Esophagus (tissue), 2 donors: ENCODE data around the gene KISS1. TPM values are rescaled to one million over a fixed set of nuclear protein-coding genes. Genes with fewer than 3 reads are reported as not detected.

Experiments
- H3K27ac ChIP-seq, 2 donors: one replicate each; pipeline ENCODE4 v1.5.1; 2013; ENCODE audit warnings: low read depth in 2 of 2, mild to moderate bottlenecking in 2 of 2, inconsistent platforms in 1 of 2, low read length in 1 of 2, moderate library complexity in 1 of 2
- H3K27me3 ChIP-seq, 2 donors: one replicate each; pipeline ENCODE4 v1.6.1; 2013; ENCODE audit warnings: low read length in 2 of 2, control low read depth in 1 of 2, mild to moderate bottlenecking in 1 of 2; ENCODE audit not compliant: insufficient read depth in 2 of 2, control insufficient read depth in 1 of 2
- H3K36me3 ChIP-seq, 2 donors: one replicate each; pipeline ENCODE4 v1.6.1; 2013; ENCODE audit warnings: low read length in 1 of 2; ENCODE audit not compliant: control insufficient read depth in 2 of 2, insufficient read depth in 2 of 2
- H3K4me1 ChIP-seq, 2 donors: one replicate each; pipeline ENCODE4 v1.6.1; 2013; ENCODE audit warnings: low read length in 1 of 2; ENCODE audit not compliant: control insufficient read depth in 2 of 2, insufficient read depth in 2 of 2
- H3K4me3 ChIP-seq, 2 donors: one replicate each; pipeline ENCODE4 v1.5.1; 2013; ENCODE audit warnings: low read length in 2 of 2, mild to moderate bottlenecking in 2 of 2, low read depth in 1 of 2, moderate library complexity in 1 of 2
- H3K9me3 ChIP-seq, 2 donors: one replicate each; pipeline ENCODE4 v1.6.1; 2013; ENCODE audit warnings: mild to moderate bottlenecking in 2 of 2, low read depth in 1 of 2, low read length in 1 of 2, moderate library complexity in 1 of 2; ENCODE audit not compliant: control insufficient read depth in 2 of 2, insufficient read depth in 1 of 2
- WGBS, 2 donors: extraction: QIAGEN DNeasy Blood & Tissue Kit; methylation state at CpG; one replicate each; pipeline ENCODE4 v1.1.7; 2013; 5-methylcytosine and 5-hydroxymethylcytosine counted together
- polyA plus RNA-seq, 2 donors: library from polyadenylated mRNA; stranded (reverse); fragments of 200-250 nt; gene quantifications; one replicate each; pipeline ENCODE4 v1.2.3, GENCODE V29; 2013
- donor health status: healthy with polysubstance abuse.
- donor health status: Bipolar disorder and iron deficiency.

KISS1 gene
- polyA plus RNA-seq, 2 donors = not detected

- WGBS, 2 donors = 1 to 2% methylated on average over 44 to 94 of the region's 94 CpGs
- H3K27ac ChIP-seq = peak within 1 kb of the TSS; percentile 34 to 72
- no peaks in the 10 kb centered on the region for H3K27me3 ChIP-seq
- peak within 1 kb of the TSS; percentile 66 to 68 for H3K4me3 ChIP-seq
- H3K9me3 ChIP-seq = no peaks in the 10 kb centered on the region
- H3K4me1 ChIP-seq = peaks cover 11 to 30% of the 10 kb centered on the region in 2 donors
- H3K36me3 ChIP-seq = no peaks in the 10 kb centered on the region
Measured at GRCh38 chr1:204151552-204152309, 44.6 kb downstream of the KISS1 start, which contains the start of gene ETNK2. TSS of gene ETNK2 (minus strand) at chr1:204152044. CDS start at chr1:204151852, 192 bp downstream.

DNA sequence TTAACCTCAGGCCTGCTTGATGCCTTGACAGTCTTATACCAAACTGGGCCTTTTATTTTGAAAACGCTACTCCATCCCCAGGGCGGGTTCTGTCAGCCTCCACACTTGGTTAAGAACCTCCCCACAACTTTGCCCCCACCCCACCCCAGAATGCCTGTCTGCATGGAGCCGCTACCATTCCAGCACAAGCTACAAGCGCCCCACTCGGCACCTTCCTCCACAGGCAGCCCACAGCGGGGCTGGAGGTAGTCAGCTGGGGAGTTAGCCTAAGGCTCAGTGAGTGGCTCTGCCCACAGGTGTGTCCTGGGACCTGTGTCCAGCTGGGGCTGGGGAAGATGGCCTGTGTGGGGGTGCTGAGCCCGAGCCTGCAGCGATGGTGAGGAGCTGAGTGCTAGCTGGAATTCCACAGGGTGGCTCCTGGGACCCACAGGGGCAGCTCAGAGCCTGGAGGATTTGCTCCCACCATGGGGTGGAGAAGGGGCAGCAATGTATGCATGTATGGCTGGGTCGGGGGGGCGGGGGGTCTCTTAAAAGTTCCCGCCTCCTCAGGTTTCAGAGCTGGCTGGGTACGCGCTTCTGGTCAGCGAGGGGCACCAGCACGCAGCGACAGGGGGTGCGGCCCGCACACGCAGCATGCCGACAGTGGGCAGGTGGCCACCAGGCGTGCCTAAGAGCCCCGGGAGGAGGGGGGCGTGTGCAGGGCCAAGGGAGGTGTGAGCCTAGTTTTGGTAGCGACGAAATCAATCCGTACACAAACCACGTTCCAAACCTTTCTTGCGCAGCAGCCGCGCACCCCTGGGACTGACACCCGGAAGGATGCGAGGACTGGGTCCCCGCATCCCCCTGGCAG is 45.4 kb downstream of the KISS1 start:
- peak overlapping the region; percentile 66 to 68 for H3K4me3 ChIP-seq
- WGBS, 2 donors = 28 to 31% methylated on average over 33 of the region's 33 CpGs
- peaks cover 11 to 30% of the 10 kb centered on the region in 2 donors for H3K4me1 ChIP-seq
- H3K9me3 ChIP-seq = no peaks in the 10 kb centered on the region
- peaks cover 0 to 2% of the 10 kb centered on the region in 2 donors for H3K36me3 ChIP-seq
- H3K27ac ChIP-seq = peak overlapping the region; percentile 34 to 72
- no peaks in the 10 kb centered on the region for H3K27me3 ChIP-seq

- Histone ChIP-seq H3K27ac (peak overlapping the region in 1 of 2 donors; percentile 47), H3K27me3 (no peaks in the 10 kb centered on the region), H3K4me1 (peaks cover 10 to 25% of the 10 kb centered on the region in 2 donors), H3K4me3 (no peak overlapping the region), H3K9me3 (no peaks in the 10 kb centered on the region), H3K36me3 (peaks cover 0 to 3% of the 10 kb centered on the region in 2 donors)
- 73 to 79% methylated on average over 16 of the region's 16 CpGs for WGBS, 2 donors
Measured at GRCh38 chr1:204149635-204150565, 46.4 kb downstream of the KISS1 start.

GRCh38 chr1:204149107-204149506 is 47.2 kb downstream of the KISS1 start:
- Histone ChIP-seq H3K27ac (peak overlapping the region in 1 of 2 donors; percentile 7), H3K27me3 (no peaks in the 10 kb centered on the region), H3K4me3 (no peak overlapping the region), H3K36me3 (peaks cover 0 to 3% of the 10 kb centered on the region in 2 donors), H3K4me1 (peaks cover 8 to 19% of the 10 kb centered on the region in 2 donors), H3K9me3 (no peaks in the 10 kb centered on the region)
- WGBS, 2 donors = 43 to 51% methylated on average over 2 of the region's 2 CpGs

DNA sequence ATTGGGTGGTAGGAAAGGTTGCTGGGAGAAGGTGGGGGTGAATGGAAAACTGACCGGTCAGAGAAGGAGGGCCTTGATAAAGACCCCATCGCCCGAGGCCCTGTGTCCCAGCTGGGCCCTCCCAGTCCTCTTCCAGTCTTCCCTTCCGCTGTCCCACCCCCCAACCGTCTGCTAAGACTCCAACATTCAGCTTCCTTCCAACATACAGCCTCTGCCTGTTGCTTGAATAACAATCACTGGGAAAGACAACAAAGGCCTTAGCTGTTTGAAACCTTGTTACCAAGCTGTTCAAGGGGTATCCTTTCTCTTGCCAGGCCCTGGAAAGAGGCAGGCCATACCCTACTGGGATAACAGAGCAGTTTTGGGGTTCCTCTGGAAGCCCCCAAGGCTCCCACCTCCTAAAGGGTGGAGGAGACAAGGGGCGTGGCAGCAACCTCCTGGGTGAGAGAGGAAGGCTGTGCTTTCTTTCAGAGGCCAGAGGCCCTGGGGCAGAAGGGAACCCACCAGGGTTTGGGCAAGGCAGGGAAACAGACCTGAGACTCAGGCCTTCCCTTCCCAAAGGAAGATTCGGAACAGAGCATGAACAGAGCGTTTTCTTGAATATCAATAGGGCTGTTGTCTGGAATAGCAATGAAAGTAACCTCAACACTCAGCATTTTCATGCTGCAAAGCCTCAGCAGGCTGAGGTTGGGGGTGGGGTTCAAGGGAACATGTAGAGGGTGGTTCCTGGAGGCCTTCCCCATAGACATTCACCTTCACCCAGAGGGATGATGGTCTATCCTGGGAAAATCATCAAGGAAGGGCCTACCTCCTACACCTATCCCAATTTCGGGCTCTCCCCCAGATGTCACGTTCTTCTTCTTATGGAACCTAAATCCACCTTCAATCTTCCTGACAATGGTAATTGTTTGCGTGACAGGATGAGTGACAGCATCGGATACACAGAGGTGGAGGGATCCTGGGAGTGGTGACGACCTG is 48.6 kb downstream of the KISS1 start:
- peaks cover 6 to 14% of the 10 kb centered on the region in 2 donors for H3K4me1 ChIP-seq
- WGBS, 2 donors = 82 to 83% methylated on average over 13 of the region's 13 CpGs
- H3K36me3 ChIP-seq = peaks cover 0 to 3% of the 10 kb centered on the region in 2 donors
- no peaks in the 10 kb centered on the region for H3K27me3 ChIP-seq
- no peak overlapping the region for H3K4me3 ChIP-seq
- no peaks in the 10 kb centered on the region for H3K9me3 ChIP-seq
- H3K27ac ChIP-seq = no peak overlapping the region

GRCh38 chr1:204146965-204147364 is 49.3 kb downstream of the KISS1 start:
- Histone ChIP-seq H3K4me1 (peaks cover 4 to 8% of the 10 kb centered on the region in 2 donors), H3K9me3 (no peaks in the 10 kb centered on the region), H3K4me3 (no peak overlapping the region), H3K36me3 (peaks cover 0 to 3% of the 10 kb centered on the region in 2 donors), H3K27me3 (no peaks in the 10 kb centered on the region), H3K27ac (no peak overlapping the region)
- 94 to 95% methylated on average over 7 of the region's 7 CpGs for WGBS, 2 donors

DNA sequence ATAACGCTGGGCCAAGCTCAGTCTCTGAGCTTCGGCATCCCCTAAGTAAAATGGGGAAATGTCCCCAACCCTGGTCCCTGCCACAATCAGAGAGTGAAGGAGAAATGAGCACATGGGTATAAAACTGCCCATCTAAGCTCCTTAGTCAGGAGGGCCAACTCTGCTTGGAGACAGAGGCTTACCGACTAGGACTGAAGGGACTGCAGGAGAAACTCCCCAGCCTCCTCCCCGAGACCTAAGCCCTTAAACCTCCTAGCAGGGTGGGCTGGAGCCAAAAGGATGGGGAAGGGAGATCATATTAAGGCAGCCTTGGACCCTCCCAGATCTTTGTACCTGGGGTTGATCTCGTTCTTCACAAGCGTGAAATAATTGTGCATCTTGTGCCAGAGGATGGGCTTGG is 50.0 kb downstream of the KISS1 start:
- H3K9me3 ChIP-seq = no peaks in the 10 kb centered on the region
- H3K4me3 ChIP-seq = no peak overlapping the region
- peaks cover 0 to 3% of the 10 kb centered on the region in 2 donors for H3K36me3 ChIP-seq
- WGBS, 2 donors = 79 to 87% methylated on average over 6 of the region's 6 CpGs
- no peak overlapping the region for H3K27ac ChIP-seq
- peaks cover 3 to 8% of the 10 kb centered on the region in 2 donors for H3K4me1 ChIP-seq
- H3K27me3 ChIP-seq = no peaks in the 10 kb centered on the region

DNA sequence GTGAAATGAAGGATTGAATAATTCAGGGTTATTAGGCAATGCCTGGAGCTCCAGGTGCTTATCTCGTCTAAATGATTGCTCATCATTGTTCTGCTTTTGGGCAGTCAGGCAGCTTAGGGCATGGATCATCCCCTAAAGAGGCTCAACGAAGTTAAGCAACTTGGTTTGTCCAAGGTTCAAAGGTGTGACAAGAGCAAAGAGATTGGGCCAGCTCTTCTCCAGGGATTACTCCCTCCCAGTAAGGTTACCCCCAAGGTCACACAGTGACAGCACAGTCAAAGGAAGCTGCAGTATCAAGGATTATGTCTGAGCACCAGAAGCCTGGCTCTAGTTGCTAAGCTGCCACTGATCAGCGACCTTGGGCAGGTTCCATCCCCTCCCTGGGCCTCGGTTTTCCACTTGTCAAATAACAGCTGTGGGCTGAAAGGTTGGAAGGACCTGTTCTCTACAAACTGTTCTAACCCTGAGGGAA is 51.2 kb downstream of the KISS1 start:
- Histone ChIP-seq H3K27me3 (no peaks in the 10 kb centered on the region), H3K36me3 (peaks cover 0 to 3% of the 10 kb centered on the region in 2 donors), H3K27ac (no peak overlapping the region), H3K4me3 (no peak overlapping the region), H3K9me3 (no peaks in the 10 kb centered on the region), H3K4me1 (peaks cover 0 to 4% of the 10 kb centered on the region in 2 donors)
- 48 to 52% methylated on average over 4 of the region's 4 CpGs for WGBS, 2 donors
